ACHN (cell line): ENCODE results near the gene STK24.
"Not testable (repeated sequence)": the region's sequence is repeated elsewhere in the genome, so short reads cannot be mapped to it uniquely, and the experiment has no call there.

Experiments
- DNase-seq: peaks from one replicate; pipeline ENCODE4 v3.0.0-alpha.2; 2015
- in situ Hi-C: cut with HindIII; loops from 2 replicates; pipeline ENCODE4 v1.10.0; 2017; ENCODE audit warnings: low sequenced_read_pairs, low pct_ligation_motif_present, low pct_unique_long_range_greater_than_20kb

Gene STK24

DNA sequence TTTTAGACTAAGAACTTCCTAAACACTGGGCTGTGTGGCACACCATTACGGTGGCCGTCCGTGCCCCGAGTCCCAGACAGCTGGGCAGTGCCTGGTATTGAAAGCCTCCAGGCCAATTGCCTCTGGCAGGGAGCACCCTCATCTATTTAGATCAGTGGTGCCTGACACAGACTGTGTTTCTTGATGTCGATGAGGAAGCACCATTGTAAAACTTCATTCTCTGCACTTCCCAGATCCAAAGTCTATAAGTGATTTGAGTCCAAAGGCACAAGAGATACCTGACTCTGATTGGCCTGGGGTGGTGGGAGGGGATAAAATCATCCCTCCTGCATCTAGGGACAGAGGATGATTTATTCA, 8.5 kb upstream of the STK24 start:
- in situ Hi-C loops = no loop called here
- no peak for DNase-seq

- in situ Hi-C loops = no loop called here
- no peak for DNase-seq
Measured at GRCh38 chr13:98584668-98585397, 7.9 kb upstream of the STK24 start.

- in situ Hi-C loops = no loop called here
- DNase-seq = no peak
Measured at GRCh38 chr13:98582947-98583346, 6.0 kb upstream of the STK24 start.

GRCh38 chr13:98581971-98582702, 5.2 kb upstream of the STK24 start:
- in situ Hi-C loops = no loop called here

GRCh38 chr13:98581381-98581780, 4.5 kb upstream of the STK24 start:
- in situ Hi-C loops = no loop called here
- DNase-seq = no peak

More at GRCh38 chr13:98581971-98582702, 5.2 kb upstream of the STK24 start:
- DNase-seq = no peak

GRCh38 chr13:98580420-98580819, 3.5 kb upstream of the STK24 start:
- in situ Hi-C loops = no loop called here

GRCh38 chr13:98577836-98578285, 954 bp upstream of the STK24 start:
- DNase-seq = no peak

More at GRCh38 chr13:98580420-98580819, 3.5 kb upstream of the STK24 start:
- DNase-seq = no peak

GRCh38 chr13:98576200-98576945, 534 bp downstream of the STK24 start:
- in situ Hi-C loops = no loop called here
- DNase-seq = peak; percentile 32

More at GRCh38 chr13:98577836-98578285, 954 bp upstream of the STK24 start:
- in situ Hi-C loops = no loop called here

GRCh38 chr13:98575904-98576199, 1.1 kb downstream of the STK24 start:
- DNase-seq = no peak
- in situ Hi-C loops = no loop called here

GRCh38 chr13:98575009-98575903, 1.7 kb downstream of the STK24 start:
- in situ Hi-C loops = no loop called here
- DNase-seq = peak; percentile 7

GRCh38 chr13:98571955-98572662, 4.8 kb downstream of the STK24 start:
- no peak for DNase-seq
- in situ Hi-C loops = no loop called here

- peak; percentile 81 for DNase-seq
- in situ Hi-C loops = no loop called here
Measured at GRCh38 chr13:98570929-98571372, 6.0 kb downstream of the STK24 start.

DNA sequence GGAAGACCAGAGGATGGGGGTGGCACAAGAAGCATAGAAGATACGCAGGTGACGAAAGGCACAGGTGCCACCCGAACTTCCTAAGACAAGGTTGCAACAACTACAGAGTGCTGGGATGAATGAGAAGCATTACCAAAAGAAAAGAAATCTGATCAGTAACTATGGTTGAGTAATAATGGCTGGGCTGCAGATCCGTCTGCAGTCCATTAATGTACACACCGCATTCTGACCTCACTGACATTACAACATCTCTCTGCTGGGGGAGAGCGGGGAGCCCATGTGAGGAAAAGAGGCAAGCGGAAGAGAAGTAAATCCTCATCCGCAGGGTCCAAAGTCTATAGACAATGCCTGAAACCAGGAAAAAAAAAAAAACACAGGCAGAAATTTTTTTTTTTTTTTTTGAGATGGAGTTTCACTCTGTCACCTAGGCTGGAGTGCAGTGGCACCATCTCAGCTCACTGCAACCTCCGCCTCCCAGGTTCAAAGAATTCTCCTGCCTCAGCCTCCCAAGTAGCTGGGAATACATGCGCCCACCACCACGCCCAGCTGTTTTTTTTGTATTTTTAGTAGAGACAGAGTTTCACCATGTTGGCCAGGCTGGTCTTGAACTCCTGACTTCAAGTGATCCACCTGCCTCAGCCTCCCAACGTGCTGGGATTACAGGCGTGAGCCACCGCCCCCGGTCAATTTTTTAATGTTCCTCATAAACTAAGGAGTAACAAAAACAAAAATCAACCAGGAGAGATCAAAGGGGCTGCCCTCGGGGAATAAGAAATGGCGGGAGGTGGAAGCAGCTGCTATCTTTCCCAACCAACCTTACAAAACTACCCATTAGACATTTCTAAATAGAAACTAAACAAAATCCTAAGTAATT, 7.2 kb downstream of the STK24 start:
- in situ Hi-C loops, DNase-seq: not testable (repeated sequence)

- DNase-seq = no peak
- in situ Hi-C loops = no loop called here
Measured at GRCh38 chr13:98568918-98569317, 8.0 kb downstream of the STK24 start.

GRCh38 chr13:98567140-98567539, 9.8 kb downstream of the STK24 start:
- in situ Hi-C loops = no loop called here
- no peak for DNase-seq

- in situ Hi-C loops = no loop called here
- DNase-seq = no peak
Measured at GRCh38 chr13:98565726-98566565, 11.0 kb downstream of the STK24 start.
